ENCODE data around the gene GATD1.

DNA sequence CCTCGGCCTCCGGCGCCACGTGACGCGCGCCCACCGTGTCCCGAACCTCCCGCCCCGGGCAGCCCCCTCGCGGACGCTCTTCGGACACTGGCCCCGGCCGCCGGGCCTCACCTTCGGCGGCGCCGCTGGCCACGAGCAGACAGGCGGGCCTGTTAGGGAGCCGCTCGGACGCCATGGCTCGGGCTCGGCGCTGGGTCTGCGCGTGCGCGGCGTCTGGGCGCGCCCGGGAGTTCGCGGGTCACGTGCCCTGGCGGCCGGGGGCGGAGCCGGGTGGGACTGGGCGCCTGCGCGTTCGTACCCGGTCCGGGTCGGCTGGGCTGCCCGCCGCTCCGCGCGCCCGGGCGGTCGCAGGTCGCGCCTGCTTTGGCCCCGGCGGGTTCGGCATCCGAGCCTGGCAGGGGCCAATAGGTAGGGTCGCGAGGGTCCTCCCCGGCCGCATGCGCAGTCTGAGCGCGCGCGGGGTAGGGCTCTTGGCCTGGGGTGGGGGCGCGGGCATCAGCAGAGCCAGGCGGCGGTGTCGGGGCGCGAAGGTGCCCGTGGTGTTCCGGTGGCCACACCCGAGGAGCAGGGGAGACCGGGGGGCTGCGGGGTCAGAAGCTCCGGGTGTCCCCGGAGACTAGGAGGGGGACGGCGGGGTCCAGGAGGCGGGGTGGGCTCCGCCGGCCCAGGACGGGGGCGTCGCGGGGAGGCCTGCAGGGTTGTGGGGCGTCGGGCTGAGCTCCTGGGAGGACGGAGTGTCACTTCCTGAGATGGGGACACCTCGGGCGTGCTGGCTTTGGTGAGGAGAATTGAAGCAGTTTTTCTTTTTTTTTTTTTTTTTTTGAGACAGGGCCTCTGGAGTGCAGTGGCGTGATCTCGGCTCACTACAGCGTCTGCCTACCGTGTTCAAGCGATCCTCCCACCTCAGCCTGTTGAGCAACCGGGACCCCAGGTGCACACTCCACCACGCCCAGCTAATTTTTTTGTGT is at the start of gene GATD1:
- TF ChIP-seq, protein P1, sequence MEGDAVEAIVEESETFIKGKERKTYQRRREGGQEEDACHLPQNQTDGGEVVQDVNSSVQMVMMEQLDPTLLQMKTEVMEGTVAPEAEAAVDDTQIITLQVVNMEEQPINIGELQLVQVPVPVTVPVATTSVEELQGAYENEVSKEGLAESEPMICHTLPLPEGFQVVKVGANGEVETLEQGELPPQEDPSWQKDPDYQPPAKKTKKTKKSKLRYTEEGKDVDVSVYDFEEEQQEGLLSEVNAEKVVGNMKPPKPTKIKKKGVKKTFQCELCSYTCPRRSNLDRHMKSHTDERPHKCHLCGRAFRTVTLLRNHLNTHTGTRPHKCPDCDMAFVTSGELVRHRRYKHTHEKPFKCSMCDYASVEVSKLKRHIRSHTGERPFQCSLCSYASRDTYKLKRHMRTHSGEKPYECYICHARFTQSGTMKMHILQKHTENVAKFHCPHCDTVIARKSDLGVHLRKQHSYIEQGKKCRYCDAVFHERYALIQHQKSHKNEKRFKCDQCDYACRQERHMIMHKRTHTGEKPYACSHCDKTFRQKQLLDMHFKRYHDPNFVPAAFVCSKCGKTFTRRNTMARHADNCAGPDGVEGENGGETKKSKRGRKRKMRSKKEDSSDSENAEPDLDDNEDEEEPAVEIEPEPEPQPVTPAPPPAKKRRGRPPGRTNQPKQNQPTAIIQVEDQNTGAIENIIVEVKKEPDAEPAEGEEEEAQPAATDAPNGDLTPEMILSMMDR (conservative IDR thresholded peaks at IDR 0.05; ENCODE audit: low read length) = no peak
- TF ChIP-seq EZH2phosphoT487 (IDR thresholded peaks at IDR 0.05; ENCODE audit: borderline replicate concordance, low read depth, low read length) = no peak
